Measurements from ENCODE around the gene MANF.

MANF gene

DNA sequence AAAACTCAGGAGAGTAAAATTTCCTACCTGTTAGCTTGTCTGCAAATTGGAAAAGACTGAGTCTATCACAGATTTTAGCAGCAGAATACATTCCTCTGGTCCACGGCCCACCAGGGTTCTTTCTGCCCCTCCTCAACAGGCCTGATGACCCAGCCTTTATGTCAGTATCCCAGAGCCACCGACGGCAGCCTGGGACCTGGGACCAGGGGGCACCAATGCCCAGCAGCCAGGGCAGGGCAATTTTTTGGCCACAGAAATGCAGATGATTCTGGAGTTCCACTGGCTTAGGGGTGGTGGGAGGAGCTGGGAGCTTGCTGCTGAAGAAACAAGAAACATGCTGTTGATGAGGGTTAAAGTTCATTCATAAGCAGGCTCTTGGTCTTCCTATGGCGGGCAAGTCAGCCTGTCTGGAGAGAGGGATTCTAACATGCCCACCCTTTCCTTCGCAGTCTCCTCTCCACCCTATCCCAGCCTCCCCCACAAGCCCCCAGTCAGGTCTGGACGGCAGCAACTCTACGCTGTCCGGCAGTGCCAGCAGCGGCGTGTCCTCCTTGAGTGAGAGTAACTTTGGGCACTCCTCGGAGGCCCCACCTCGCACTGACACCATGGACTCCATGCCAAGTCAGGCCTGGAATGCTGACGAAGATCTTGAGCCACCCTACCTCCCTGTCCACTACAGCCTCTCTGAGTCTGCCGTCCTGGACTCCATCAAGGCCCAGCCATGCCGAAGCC, 4.3 kb upstream of the MANF start:
- TF ChIP-seq GLIS3 (CRISPR knock-in tag; IDR thresholded peaks at IDR 0.05) = no peak
- TF ChIP-seq ESRRG (CRISPR knock-in tag; IDR thresholded peaks at IDR 0.05) = no peak
- TF ChIP-seq ARNTL (CRISPR knock-in tag; IDR thresholded peaks at IDR 0.05; ENCODE audit: borderline replicate concordance, low read depth) = no peak

DNA sequence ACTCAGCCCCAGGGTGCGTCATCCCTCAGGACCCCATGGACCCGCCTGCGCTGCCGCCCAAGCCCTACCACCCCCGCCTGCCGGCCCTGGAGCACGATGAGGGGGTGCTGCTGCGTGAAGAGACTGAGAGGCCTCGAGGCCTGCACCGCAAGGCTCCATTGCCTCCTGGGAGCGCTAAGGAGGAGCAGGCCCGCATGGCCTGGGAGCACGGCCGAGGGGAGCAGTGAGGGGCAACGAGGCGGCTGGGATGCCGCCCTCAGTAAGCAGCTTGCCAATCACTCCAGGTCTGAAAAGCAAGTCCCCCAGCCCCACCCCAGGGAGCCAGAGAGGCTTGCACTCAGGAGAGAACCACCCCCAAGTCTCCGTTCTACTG, 3.8 kb upstream of the MANF start:
- ATAC-seq = no peak
- TF ChIP-seq ZFP30 (CRISPR knock-in tag; IDR thresholded peaks at IDR 0.05) (no peak), ZFP3 (CRISPR knock-in tag; IDR thresholded peaks at IDR 0.05) (no peak), ESRRG (CRISPR knock-in tag; IDR thresholded peaks at IDR 0.05) (no peak)

More for the DNA sequence above, 4.3 kb upstream of the MANF start:
- no peak for ATAC-seq

DNA sequence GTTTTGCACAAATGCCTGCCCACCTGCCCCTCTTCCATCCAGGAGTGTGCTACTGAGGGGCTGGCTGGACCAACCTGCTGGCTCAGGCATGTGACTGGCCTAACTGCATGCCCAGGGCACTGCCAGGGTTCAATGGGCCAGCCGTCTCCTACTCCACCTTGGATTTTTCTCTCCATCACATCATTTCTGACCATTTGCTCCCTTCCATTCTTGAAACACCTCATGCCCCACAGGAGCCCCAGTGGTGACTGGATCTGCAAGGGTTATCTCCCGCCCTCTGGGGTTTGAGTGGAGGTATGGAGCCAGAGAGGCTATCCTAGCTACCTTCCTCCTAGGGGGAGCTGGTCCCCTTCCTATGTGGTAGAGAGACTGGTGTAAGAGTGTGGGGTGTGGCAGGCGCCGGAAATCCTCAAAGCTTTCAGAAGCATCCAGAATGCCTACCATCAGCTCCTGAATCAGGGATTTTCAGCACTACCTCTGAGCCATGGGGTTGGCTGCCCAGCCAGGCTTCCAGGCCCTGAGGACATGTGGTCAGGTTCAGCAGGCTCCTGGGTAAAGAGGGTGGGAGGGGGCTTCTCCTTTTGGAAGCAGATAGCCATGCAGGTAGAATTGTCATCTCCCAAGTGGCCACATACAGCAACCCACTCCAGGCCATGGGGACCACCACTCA, 2.9 kb upstream of the MANF start:
- no peak for ATAC-seq
- TF ChIP-seq ISL1 (CRISPR knock-in tag; IDR thresholded peaks at IDR 0.05) = no peak
- TF ChIP-seq SNAI2 (CRISPR knock-in tag; IDR thresholded peaks at IDR 0.05) = no peak

DNA sequence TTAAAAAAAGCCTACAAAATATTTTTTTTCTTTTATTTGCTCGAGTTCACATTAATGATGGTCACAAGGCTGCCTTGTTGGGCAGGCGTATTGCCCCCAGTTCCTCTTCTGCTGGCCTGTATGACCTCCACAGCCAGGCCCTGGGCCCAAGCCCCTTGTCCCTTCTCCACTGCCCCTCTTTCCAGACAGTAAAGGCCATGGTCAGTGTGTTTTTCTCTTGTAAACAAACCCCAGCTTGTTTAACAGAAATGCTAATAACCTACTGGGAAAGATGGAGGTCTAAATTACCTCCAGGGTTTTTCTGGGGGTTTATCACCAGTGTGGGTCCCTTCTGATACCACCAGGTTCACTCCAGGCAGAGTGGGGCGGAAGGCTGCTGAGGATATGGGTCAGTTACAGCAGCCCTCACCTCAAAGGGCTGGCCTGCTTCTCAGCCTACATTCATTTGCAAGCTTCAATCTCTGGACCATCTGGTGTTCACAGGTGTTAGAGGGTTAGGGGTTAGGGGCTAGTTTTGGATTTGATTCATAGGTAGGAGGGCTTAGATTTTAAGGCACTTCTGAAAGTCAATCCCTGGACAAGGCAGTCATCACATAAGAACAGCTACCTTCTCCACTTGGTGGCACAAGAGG, 2.0 kb upstream of the MANF start:
- no peak for ATAC-seq
- TF ChIP-seq BACH2 (CRISPR knock-in tag; IDR thresholded peaks at IDR 0.05; ENCODE audit: borderline replicate concordance) (no peak), TCF4 (CRISPR knock-in tag; IDR thresholded peaks at IDR 0.05; ENCODE audit: borderline replicate concordance) (no peak), ZNF565 (CRISPR knock-in tag; conservative IDR thresholded peaks at IDR 0.05; ENCODE audit: low read depth) (no peak), TOX (CRISPR knock-in tag; IDR thresholded peaks at IDR 0.05; ENCODE audit: borderline replicate concordance) (no peak), RARB (CRISPR knock-in tag; IDR thresholded peaks at IDR 0.05) (no peak), CREB5 (CRISPR knock-in tag; IDR thresholded peaks at IDR 0.05; ENCODE audit: low read depth) (no peak), ESRRG (CRISPR knock-in tag; IDR thresholded peaks at IDR 0.05) (no peak)

- peak; percentile 56 for ATAC-seq
- TF ChIP-seq ZNF8 (CRISPR knock-in tag; IDR thresholded peaks at IDR 0.05) (no peak), ARNTL (CRISPR knock-in tag; IDR thresholded peaks at IDR 0.05; ENCODE audit: borderline replicate concordance, low read depth) (no peak), RARB (CRISPR knock-in tag; IDR thresholded peaks at IDR 0.05) (no peak), TOX (CRISPR knock-in tag; IDR thresholded peaks at IDR 0.05; ENCODE audit: borderline replicate concordance) (no peak), PPARA (CRISPR knock-in tag; IDR thresholded peaks at IDR 0.05; ENCODE audit: borderline replicate concordance) (no peak), ZFP3 (CRISPR knock-in tag; IDR thresholded peaks at IDR 0.05) (no peak), ZNF70 (CRISPR knock-in tag; IDR thresholded peaks at IDR 0.05) (no peak)
- TF ChIP-seq, protein P1, sequence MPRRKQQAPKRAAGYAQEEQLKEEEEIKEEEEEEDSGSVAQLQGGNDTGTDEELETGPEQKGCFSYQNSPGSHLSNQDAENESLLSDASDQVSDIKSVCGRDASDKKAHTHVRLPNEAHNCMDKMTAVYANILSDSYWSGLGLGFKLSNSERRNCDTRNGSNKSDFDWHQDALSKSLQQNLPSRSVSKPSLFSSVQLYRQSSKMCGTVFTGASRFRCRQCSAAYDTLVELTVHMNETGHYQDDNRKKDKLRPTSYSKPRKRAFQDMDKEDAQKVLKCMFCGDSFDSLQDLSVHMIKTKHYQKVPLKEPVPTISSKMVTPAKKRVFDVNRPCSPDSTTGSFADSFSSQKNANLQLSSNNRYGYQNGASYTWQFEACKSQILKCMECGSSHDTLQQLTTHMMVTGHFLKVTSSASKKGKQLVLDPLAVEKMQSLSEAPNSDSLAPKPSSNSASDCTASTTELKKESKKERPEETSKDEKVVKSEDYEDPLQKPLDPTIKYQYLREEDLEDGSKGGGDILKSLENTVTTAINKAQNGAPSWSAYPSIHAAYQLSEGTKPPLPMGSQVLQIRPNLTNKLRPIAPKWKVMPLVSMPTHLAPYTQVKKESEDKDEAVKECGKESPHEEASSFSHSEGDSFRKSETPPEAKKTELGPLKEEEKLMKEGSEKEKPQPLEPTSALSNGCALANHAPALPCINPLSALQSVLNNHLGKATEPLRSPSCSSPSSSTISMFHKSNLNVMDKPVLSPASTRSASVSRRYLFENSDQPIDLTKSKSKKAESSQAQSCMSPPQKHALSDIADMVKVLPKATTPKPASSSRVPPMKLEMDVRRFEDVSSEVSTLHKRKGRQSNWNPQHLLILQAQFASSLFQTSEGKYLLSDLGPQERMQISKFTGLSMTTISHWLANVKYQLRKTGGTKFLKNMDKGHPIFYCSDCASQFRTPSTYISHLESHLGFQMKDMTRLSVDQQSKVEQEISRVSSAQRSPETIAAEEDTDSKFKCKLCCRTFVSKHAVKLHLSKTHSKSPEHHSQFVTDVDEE (CRISPR knock-in tag; IDR thresholded peaks at IDR 0.05) = no peak
Observed at GRCh38 chr3:51384055-51384725, 901 bp upstream of the MANF start.

DNA sequence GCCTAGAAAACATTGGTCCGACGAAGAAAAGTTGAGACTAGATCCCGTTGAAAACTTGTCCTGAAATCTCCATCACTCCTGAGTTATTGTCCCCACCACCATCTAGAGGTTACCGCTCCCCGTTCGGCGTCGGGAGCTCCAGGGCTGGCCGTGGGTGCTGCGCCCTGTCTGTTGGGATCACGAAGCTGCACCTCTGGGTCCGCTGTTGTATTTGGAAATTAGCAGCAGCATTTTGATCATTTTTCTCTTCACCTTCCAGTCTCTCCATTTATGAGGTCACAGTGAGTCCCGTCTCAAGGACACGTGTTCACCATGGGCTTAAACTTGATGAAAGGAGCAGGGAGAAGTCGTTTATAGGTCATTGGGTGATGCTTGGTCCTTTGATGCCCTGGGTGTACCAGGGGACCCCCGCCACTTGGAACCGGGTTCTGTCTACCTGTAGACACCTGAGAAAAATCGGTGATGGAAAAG, 565 bp downstream of the MANF start:
- no peak for ATAC-seq
- no peak for TF ChIP-seq ZFP3 (CRISPR knock-in tag; IDR thresholded peaks at IDR 0.05)
- no peak for TF ChIP-seq ZNF565 (CRISPR knock-in tag; conservative IDR thresholded peaks at IDR 0.05; ENCODE audit: low read depth)
- no peak for TF ChIP-seq CSRNP3 (CRISPR knock-in tag; IDR thresholded peaks at IDR 0.05)
- no peak for TF ChIP-seq OSR1 (CRISPR knock-in tag; IDR thresholded peaks at IDR 0.05)
- no peak for TF ChIP-seq BACH2 (CRISPR knock-in tag; IDR thresholded peaks at IDR 0.05; ENCODE audit: borderline replicate concordance)
- no peak for TF ChIP-seq SNAI2 (CRISPR knock-in tag; IDR thresholded peaks at IDR 0.05)
- no peak for TF ChIP-seq ZC3H10 (CRISPR knock-in tag; IDR thresholded peaks at IDR 0.05)
- TF ChIP-seq GLIS3 (CRISPR knock-in tag; IDR thresholded peaks at IDR 0.05) = no peak
- no peak for TF ChIP-seq ZNF8 (CRISPR knock-in tag; IDR thresholded peaks at IDR 0.05)
- TF ChIP-seq ZFP30 (CRISPR knock-in tag; IDR thresholded peaks at IDR 0.05) = no peak
- TF ChIP-seq RARB (CRISPR knock-in tag; IDR thresholded peaks at IDR 0.05) = no peak
- TF ChIP-seq, protein P1 (CRISPR knock-in tag; IDR thresholded peaks at IDR 0.05) = no peak
- TF ChIP-seq PPARA (CRISPR knock-in tag; IDR thresholded peaks at IDR 0.05; ENCODE audit: borderline replicate concordance) = no peak
- no peak for TF ChIP-seq ZNF70 (CRISPR knock-in tag; IDR thresholded peaks at IDR 0.05)

All from SK-N-SH treated with all-trans-retinoic acid at 6 μM for 48 hours (cell line).